MM.1S (cell line): ENCODE measurements around the gene TSHZ1.

Experiments used
- DNase-seq: peaks from one replicate; pipeline ENCODE4 v3.0.0-alpha.2; 2015
- H2AFZ ChIP-seq: fragments of 300-600 bp; sonication (generic); 2 replicates; pipeline ENCODE4 v1.6.0; 2016; ENCODE audit warnings: antibody characterized with exemption, low read length
- H3F3A ChIP-seq: fragments of 300-600 bp; sonication (generic); 2 replicates; pipeline ENCODE4 v1.6.1; 2016; ENCODE audit warnings: mild to moderate bottlenecking, antibody characterized with exemption, low read length, moderate library complexity, mixed read lengths; ENCODE audit not compliant: insufficient read depth
- H3K27ac ChIP-seq: fragments of 300-600 bp; sonication (generic); 2 replicates; pipeline ENCODE4 v1.5.1; 2016; ENCODE audit warnings: mild to moderate bottlenecking, low read length
- H3K27me3 ChIP-seq: fragments of 300-600 bp; sonication (generic); replicated peaks from 2 replicates; pipeline ENCODE4 v1.6.0; 2016; ENCODE audit warnings: low read length; ENCODE audit not compliant: insufficient read depth
- H3K36me3 ChIP-seq: fragments of 300-600 bp; sonication (generic); replicated peaks from 2 replicates; pipeline ENCODE4 v1.6.1; 2016; ENCODE audit warnings: mild to moderate bottlenecking, low read length, mixed read lengths; ENCODE audit not compliant: insufficient read depth
- H3K4me1 ChIP-seq: fragments of 300-600 bp; sonication (generic); 2 replicates; pipeline ENCODE4 v1.6.1; 2016; ENCODE audit warnings: low read length, mixed read lengths
- H3K4me2 ChIP-seq: fragments of 300-600 bp; sonication (generic); 2 replicates; pipeline ENCODE4 v1.6.0; 2016; ENCODE audit warnings: low read depth, low read length
- H3K4me3 ChIP-seq: fragments of 300-600 bp; sonication (generic); 2 replicates; pipeline ENCODE4 v1.5.1; 2016; ENCODE audit warnings: low read length, mixed read lengths
- H3K79me2 ChIP-seq: fragments of 300-600 bp; sonication (generic); 2 replicates; pipeline ENCODE4 v1.6.1; 2016; ENCODE audit warnings: mixed run types, low read length, mixed read lengths
- H3K9ac ChIP-seq: fragments of 300-600 bp; sonication (generic); 2 replicates; pipeline ENCODE4 v1.6.1; 2016; ENCODE audit warnings: low read length, mixed read lengths
- H3K9me2 ChIP-seq: fragments of 300-600 bp; sonication (generic); replicated peaks from 2 replicates; pipeline ENCODE4 v1.6.1; 2016; ENCODE audit warnings: mild to moderate bottlenecking, low read length, mixed read lengths; ENCODE audit not compliant: insufficient read depth
- H3K9me3 ChIP-seq: fragments of 300-600 bp; sonication (generic); replicated peaks from 2 replicates; pipeline ENCODE4 v1.6.1; 2016; ENCODE audit warnings: mild to moderate bottlenecking, low read length, mixed read lengths; ENCODE audit not compliant: insufficient read depth
- H4K20me1 ChIP-seq: fragments of 300-600 bp; sonication (generic); 2 replicates; pipeline ENCODE4 v1.6.1; 2016; ENCODE audit warnings: mild to moderate bottlenecking, low read length, moderate library complexity, mixed read lengths; ENCODE audit not compliant: insufficient read depth
- CTCF ChIP-seq: fragments of 300-600 bp; sonication (generic); IDR thresholded peaks from 2 replicates; pipeline ENCODE4 v1.5.1; 2016; ENCODE audit warnings: antibody characterized with exemption, low read length, mixed read lengths
- EZH2 ChIP-seq: fragments of 300-600 bp; sonication (generic); optimal IDR thresholded peaks from 2 replicates; pipeline ENCODE3; 2017; ENCODE audit warnings: low read depth, mild to moderate bottlenecking, antibody characterized with exemption, low read length, mixed read lengths
- EZH2phosphoT487 ChIP-seq: fragments of 300-600 bp; sonication (generic); IDR thresholded peaks from 2 replicates; pipeline ENCODE4 v1.6.1; 2018; ENCODE audit warnings: antibody characterized with exemption, low read length

The TSHZ1 gene

DNA sequence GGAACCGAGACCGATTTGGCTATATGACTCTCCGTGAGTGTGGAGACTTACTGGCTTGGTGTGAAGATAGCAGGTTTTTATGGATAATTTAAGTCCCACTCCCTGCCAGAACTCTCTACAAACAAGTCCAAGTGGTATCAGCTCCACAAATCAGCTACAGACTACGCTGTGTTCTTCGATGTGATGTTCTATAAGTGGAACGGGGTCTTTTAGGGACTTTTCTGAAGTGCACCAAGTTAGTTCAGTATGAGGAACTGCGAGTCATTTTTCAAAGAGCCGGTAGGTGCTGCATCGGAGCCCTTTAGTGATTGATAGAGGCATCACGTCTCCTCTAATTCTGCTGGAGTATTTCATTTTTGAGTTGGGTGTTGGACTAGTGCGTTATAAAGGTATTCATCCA is 107.1 kb downstream of the TSHZ1 start:
- DNase-seq: no peak
- H3K9me2 ChIP-seq: no peaks in the 10 kb centered on the region
- no peaks in the 10 kb centered on the region for H3K4me1 ChIP-seq
- no peaks in the 10 kb centered on the region for H3K27me3 ChIP-seq
- H3K4me2 ChIP-seq: no peak overlapping the region
- H3F3A ChIP-seq: no peaks in the 10 kb centered on the region
- no peak overlapping the region for H2AFZ ChIP-seq
- H4K20me1 ChIP-seq: no peaks in the 10 kb centered on the region
- H3K9me3 ChIP-seq: no peaks in the 10 kb centered on the region
- TF ChIP-seq CTCF: no peak
- no peak for TF ChIP-seq EZH2
- no peak for TF ChIP-seq EZH2phosphoT487
- H3K27ac ChIP-seq: no peak overlapping the region
- no peak overlapping the region for H3K9ac ChIP-seq
- no peaks in the 10 kb centered on the region for H3K36me3 ChIP-seq
- no peak overlapping the region for H3K4me3 ChIP-seq
- H3K79me2 ChIP-seq: no peaks in the 10 kb centered on the region

DNA sequence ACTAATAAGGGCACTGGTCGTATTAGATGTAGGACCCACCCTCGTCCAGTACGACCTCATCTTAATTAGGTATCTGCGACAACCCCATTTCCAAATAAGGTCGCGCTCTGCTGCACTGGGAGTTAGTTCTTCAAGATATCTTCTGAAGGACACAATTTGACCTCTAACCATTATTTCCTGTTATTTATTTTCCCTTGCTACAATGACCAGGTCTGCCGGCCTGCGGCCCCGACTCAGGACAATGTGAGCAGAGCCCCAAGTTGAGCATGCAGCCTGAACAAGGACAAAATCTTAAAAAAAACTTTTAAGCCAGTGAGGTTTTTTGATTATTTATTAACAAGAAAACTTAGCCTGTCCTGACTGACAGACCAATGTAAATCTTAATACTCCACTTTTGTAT is 109.3 kb downstream of the TSHZ1 start:
- Histone ChIP-seq H3K9me2 (no peaks in the 10 kb centered on the region), H3K9me3 (no peaks in the 10 kb centered on the region), H3K4me1 (no peaks in the 10 kb centered on the region), H3K36me3 (no peaks in the 10 kb centered on the region), H3K27ac (no peak overlapping the region), H3K27me3 (no peaks in the 10 kb centered on the region), H3K9ac (no peak overlapping the region), H3K79me2 (no peaks in the 10 kb centered on the region), H4K20me1 (no peaks in the 10 kb centered on the region), H3K4me3 (no peak overlapping the region), H2AFZ (no peak overlapping the region), H3K4me2 (no peak overlapping the region), H3F3A (no peaks in the 10 kb centered on the region)
- DNase-seq: no peak
- no peak for TF ChIP-seq CTCF
- TF ChIP-seq EZH2phosphoT487: no peak
- no peak for TF ChIP-seq EZH2

GRCh38 chr18:75320506-75320905 is 109.9 kb downstream of the TSHZ1 start:
- DNase-seq: no peak
- no peak overlapping the region for H3K4me3 ChIP-seq
- no peaks in the 10 kb centered on the region for H3K4me1 ChIP-seq
- no peaks in the 10 kb centered on the region for H3K36me3 ChIP-seq
- H3K9me3 ChIP-seq: no peaks in the 10 kb centered on the region
- H3K79me2 ChIP-seq: no peaks in the 10 kb centered on the region
- H3K4me2 ChIP-seq: no peak overlapping the region
- TF ChIP-seq CTCF (no peak), EZH2 (no peak), EZH2phosphoT487 (no peak)
- no peaks in the 10 kb centered on the region for H3K9me2 ChIP-seq
- no peak overlapping the region for H3K9ac ChIP-seq
- H4K20me1 ChIP-seq: no peaks in the 10 kb centered on the region
- H2AFZ ChIP-seq: no peak overlapping the region
- no peaks in the 10 kb centered on the region for H3K27me3 ChIP-seq
- H3F3A ChIP-seq: no peaks in the 10 kb centered on the region
- no peak overlapping the region for H3K27ac ChIP-seq
